Neutrophil (primary cell): Measurements from ENCODE around the gene ATP10D.

ENCODE experiments used
- H3K27ac ChIP-seq: fragments of 200-600 bp; sonication (generic); 2 replicates; pipeline ENCODE4 v1.5.1; 2016; ENCODE audit warnings: mild to moderate bottlenecking, moderate library complexity
- H3K27me3 ChIP-seq: fragments of 200-600 bp; sonication (generic); 2 replicates; pipeline ENCODE4 v1.6.0; 2016; ENCODE audit warnings: mild to moderate bottlenecking
- H3K36me3 ChIP-seq: fragments of 200-600 bp; sonication (generic); 2 replicates; pipeline ENCODE4 v1.5.1; 2017
- H3K4me1 ChIP-seq, 2 experiments: fragments of 200-600 bp in 1 of 2; sonication (generic) in 1 of 2; 1 replicate in 1 of 2; 2 replicates in 1 of 2; pipeline versions ENCODE4 v1.5.1 to v1.6.1; 2013 to 2016; ENCODE audit warnings: low read depth in 1 of 2, low read length in 1 of 2, mild to moderate bottlenecking in 1 of 2, moderate library complexity in 1 of 2; ENCODE audit not compliant: control insufficient read depth in 1 of 2, insufficient read depth in 1 of 2
- H3K4me3 ChIP-seq, 2 experiments: fragments of 200-600 bp in 1 of 2; sonication (generic) in 1 of 2; 1 replicate in 1 of 2; 2 replicates in 1 of 2; pipeline ENCODE4 v1.5.1; 2013 to 2016; ENCODE audit warnings: low read depth in 1 of 2, low read length in 1 of 2, mild to moderate bottlenecking in 1 of 2, moderate library complexity in 1 of 2
- H3K9me3 ChIP-seq: fragments of 200-600 bp; sonication (generic); 2 replicates; pipeline ENCODE4 v1.5.1; 2016
- CTCF ChIP-seq: fragments of 200-600 bp; sonication (generic); IDR thresholded peaks from 2 replicates; pipeline ENCODE4 v1.5.1; 2016; ENCODE audit warnings: antibody characterized with exemption

ATP10D gene

DNA sequence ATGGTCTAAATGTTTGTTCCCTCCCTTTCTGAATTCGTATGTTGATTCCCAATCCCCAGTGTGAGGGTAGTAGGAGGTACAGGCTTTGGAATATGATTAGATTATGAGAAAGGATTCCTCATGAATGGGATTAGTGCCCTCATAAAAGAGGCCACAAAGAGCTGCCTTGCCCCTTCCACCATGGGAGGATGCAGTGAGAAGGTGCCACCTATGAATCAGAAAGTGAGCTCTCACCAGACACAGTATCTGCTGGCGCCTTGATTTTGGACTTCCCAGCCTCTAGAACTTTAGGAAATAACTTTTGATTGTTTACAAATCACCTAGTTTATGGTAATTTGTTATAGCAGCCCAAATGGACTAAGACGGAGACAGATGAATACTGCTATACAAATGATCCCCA lies 3.6 kb downstream of the ATP10D start:
- Histone ChIP-seq H3K4me1 (peaks cover 16% of the 10 kb centered on the region in 2 experiments), H3K4me3 (no peak overlapping the region), H3K27me3 (no peaks in the 10 kb centered on the region), H3K27ac (no peak overlapping the region), H3K36me3 (no peaks in the 10 kb centered on the region), H3K9me3 (no peaks in the 10 kb centered on the region)
- no peak for TF ChIP-seq CTCF

DNA sequence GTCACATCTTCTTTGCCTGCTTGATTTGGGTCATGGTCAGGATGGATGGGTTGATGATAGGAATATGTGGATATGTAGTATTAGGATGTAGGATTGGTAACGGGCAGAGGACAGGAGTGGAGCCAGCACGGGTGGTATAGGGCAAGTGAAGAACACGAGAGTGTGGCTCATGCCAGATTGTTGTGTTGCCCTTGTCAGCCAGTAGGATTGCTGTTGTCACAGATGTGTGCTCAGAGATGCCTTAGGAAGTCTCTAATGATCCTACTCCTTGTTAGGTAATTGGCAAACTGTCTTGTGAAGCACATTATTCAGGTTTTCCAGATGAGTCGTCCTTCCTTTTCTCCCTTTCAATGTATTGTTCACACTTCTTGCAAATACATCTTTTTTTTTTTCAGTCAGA lies 5.5 kb downstream of the ATP10D start:
- Histone ChIP-seq H3K36me3 (no peaks in the 10 kb centered on the region), H3K4me1 (peaks cover 8 to 9% of the 10 kb centered on the region in 2 experiments), H3K27me3 (no peaks in the 10 kb centered on the region), H3K9me3 (no peaks in the 10 kb centered on the region), H3K27ac (no peak overlapping the region), H3K4me3 (no peak overlapping the region)
- TF ChIP-seq CTCF: no peak

DNA sequence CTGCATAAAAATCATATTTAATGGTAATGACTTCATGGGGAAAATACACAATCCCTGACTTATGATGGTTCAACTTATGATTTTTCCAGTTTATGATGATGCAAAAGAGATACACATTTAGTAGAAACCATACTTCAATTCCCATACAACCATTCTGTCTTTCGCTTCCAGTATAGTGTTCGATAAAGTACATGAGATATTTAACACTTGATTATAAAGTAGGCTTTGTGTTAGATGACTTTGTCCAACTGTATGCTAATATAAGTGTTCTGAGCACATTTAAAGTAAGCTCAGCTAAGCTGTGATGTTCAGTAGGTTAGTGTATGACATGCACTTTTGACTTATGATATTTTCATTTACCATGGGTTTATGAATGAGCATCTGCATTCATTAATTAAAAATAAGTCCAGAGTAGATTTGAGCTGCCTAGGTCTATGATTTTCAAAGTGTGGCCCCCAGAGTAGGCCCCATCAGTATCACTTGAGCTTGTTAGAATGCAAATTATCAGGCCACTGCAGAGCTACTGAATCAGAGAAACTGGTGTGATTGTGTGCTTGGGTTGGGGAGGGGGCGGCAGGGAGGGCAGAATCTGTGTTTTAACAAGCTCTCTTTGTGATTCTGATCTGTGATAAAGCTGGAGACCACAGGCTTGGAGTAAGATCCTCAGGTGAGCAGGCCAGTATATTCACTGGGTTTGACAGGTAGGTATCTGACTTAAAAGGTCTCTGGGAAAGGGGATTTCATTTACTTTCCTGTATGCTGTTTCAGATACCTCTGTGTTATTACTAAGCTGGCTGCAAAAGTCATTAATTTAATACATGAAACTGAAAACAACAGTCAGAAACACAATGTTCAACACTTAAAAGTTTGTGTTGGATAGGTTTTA lies 8.4 kb downstream of the ATP10D start:
- TF ChIP-seq CTCF: no peak
- Histone ChIP-seq H3K36me3 (no peaks in the 10 kb centered on the region), H3K4me1 (no peaks in the 10 kb centered on the region), H3K27ac (no peak overlapping the region), H3K27me3 (no peaks in the 10 kb centered on the region), H3K9me3 (no peaks in the 10 kb centered on the region), H3K4me3 (no peak overlapping the region)

- no peak for TF ChIP-seq CTCF
- H3K36me3 ChIP-seq: no peaks in the 10 kb centered on the region
- no peaks in the 10 kb centered on the region for H3K4me1 ChIP-seq
- no peaks in the 10 kb centered on the region for H3K9me3 ChIP-seq
- no peaks in the 10 kb centered on the region for H3K27me3 ChIP-seq
- H3K27ac ChIP-seq: no peak overlapping the region
- H3K4me3 ChIP-seq: no peak overlapping the region
Measured at GRCh38 chr4:47494124-47494430, 9.0 kb downstream of the ATP10D start.

DNA sequence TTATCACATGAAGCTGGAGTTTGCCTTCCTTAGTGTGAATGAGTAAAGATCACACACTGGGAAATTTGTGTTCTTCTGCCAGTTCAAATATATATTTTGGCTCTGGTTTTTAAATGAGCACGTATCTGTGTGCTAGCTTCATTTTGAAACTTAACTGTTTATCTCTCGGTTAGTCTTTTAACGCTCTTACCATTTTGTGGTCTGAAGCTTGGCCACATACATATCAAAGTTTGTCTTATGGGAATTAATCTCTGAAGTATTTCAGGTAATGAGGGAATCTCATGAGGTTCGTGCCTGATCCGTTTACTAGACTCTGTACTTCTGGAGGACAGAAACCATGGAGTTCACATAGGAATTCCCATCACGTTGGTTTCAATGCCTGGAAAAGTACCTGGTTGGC lies 13.8 kb downstream of the ATP10D start:
- Histone ChIP-seq H3K4me3 (no peak overlapping the region), H3K27me3 (no peaks in the 10 kb centered on the region), H3K4me1 (no peaks in the 10 kb centered on the region), H3K9me3 (no peaks in the 10 kb centered on the region), H3K27ac (no peak overlapping the region), H3K36me3 (no peaks in the 10 kb centered on the region)
- no peak for TF ChIP-seq CTCF
